ENCODE measurements around the gene NEU1. TPM values are rescaled to one million over a fixed set of nuclear protein-coding genes. Genes with fewer than 3 reads are reported as not detected.
"Not testable (repeated sequence)": the region's sequence is repeated elsewhere in the genome, so short reads cannot be mapped to it uniquely, and the experiment has no call there.

Gene NEU1
- polyA plus RNA-seq, 1 donor, result 66.3 TPM

- not testable (repeated sequence) for DNase-seq
Observed at GRCh38 chr6:31820399-31820798, 42.2 kb downstream of the NEU1 start.

DNA sequence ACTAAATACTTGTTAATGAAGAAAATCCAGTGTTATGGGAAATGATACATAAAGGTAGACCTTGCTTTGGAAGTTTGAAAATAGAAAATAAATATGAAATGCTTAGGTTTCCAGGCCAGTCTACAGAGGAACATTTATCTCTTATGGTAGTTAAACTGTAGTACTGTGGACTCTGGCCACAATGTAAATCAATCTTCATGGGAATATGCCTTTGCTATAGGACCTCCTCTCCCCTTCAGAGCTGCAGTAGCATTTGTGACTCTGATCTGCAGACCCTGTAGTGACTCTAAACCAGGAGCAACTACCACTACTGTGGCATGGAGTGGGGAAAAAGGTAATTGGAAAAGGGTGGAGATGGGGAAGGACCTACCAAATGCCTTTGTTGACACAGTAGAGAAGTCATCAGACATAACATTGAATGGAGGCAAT, 42.7 kb downstream of the NEU1 start:
- DNase-seq, result no peak

DNA sequence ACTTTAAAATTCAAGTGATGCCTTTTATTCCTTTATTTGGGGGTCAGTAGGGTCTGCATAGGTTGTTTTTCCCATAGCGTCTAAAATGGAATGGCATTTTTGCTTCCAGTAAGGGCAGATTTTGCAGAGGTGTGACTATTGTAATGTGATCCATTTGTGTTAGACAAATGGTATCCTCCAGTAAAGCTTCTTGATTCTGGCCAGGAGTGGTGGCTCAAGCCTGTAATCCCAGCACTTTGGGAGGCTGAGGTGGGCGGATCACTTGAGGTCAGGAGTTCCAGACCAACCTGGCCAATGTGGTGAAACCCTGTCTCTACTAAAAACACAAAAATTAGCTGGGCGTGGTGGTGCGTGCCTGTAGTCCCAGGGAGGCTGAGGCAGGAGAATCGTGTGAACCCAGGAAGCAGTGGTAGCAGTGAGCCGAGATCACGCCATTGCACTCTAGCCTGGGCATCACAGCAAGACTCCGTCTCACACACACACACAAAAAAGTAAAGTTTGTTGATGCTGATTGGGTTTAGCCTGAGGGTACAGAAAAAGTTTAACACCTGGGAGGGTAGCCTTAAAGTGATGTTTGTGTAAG, 44.6 kb downstream of the NEU1 start:
- not testable (repeated sequence) for DNase-seq

GRCh38 chr6:31817133-31817928, 45.3 kb downstream of the NEU1 start:
- DNase-seq, result not testable (repeated sequence)

DNA sequence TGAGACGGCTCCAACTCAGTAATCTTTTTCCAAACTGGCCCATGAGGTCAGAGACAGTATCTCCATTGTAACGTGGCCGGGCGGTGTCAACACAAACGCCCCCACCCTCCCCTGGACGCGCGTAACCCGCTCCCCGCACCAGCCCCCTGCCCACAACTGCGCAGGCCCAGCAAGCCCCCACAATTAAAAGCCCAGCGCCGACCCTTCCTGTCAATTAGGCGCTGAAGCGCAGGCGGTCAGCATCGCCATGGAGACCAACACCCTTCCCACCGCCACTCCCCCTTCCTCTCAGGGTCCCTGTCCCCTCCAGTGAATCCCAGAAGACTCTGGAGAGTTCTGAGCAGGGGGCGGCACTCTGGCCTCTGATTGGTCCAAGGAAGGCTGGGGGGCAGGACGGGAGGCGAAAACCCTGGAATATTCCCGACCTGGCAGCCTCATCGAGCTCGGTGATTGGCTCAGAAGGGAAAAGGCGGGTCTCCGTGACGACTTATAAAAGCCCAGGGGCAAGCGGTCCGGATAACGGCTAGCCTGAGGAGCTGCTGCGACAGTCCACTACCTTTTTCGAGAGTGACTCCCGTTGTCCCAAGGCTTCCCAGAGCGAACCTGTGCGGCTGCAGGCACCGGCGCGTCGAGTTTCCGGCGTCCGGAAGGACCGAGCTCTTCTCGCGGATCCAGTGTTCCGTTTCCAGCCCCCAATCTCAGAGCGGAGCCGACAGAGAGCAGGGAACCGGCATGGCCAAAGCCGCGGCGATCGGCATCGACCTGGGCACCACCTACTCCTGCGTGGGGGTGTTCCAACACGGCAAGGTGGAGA, 47.4 kb downstream of the NEU1 start, which contains the start of the genes HSPA1A and HSPA1L:
TSS of gene HSPA1A (plus strand) at position 519 of the 814 bp plus-strand sequence. CDS start at position 733, 214 bp downstream.
TSS of gene HSPA1L (minus strand) at position 259 of the 814 bp plus-strand sequence. CDS start 3,311 bp downstream, outside the sequence.
- DNase-seq, result peak; percentile 97

DNA sequence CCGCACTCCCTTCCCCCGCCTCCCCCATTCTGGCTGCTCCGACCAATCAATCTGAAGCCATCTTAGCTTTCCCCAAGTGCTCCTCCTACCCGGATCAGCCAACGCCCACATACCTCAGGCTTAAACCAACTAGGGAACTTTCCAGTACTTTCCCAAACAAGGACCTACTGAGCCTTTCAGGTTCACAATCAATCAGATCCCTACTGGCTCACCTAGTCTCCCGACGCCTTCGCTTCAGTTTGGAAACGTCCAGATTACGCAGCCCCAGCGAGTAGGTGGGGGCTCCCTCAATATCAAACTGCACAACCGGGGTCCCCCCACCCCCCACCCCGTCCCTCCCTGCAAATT, 48.0 kb downstream of the NEU1 start:
- peak; percentile 96 for DNase-seq

- DNase-seq, result no peak
Observed at GRCh38 chr6:31813465-31813849, 49.2 kb downstream of the NEU1 start.

DNA sequence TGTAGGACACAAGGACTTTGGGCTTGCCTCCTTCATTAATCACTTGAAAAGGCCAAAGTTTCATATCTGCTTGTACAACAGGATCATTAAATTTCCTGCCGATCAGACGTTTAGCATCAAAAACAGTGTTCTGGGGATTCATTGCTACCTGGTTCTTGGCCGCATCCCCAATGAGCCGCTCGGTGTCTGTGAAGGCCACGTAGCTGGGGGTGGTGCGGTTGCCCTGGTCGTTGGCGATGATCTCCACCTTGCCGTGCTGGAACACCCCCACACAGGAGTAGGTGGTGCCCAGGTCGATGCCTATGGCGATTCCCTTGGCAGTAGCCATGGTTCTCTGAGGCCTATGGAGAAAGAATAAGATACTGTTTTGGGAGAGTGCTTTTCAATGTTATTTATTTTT, 51.0 kb downstream of the NEU1 start:
- DNase-seq, result no peak

GRCh38 chr6:31808599-31808998, 54.0 kb downstream of the NEU1 start:
- not testable (repeated sequence) for DNase-seq

Other genes with a start within 250 kb of the NEU1 start
- gene AIF1, start 247.6 kb downstream of the NEU1 start, polyA plus RNA-seq (ENCODE audit: insufficient read length), result 60.5 TPM
- gene PRRC2A, start 242.1 kb downstream of the NEU1 start, polyA plus RNA-seq (ENCODE audit: insufficient read length), result 184 TPM
- gene BAG6, start 210.2 kb downstream of the NEU1 start, polyA plus RNA-seq (ENCODE audit: insufficient read length), result 242 TPM
- gene APOM, start 206.9 kb downstream of the NEU1 start, polyA plus RNA-seq (ENCODE audit: insufficient read length), result 95.0 TPM
- gene C6orf47, start 202.0 kb downstream of the NEU1 start, polyA plus RNA-seq (ENCODE audit: insufficient read length), result 18.2 TPM
- gene GPANK1, start 197.8 kb downstream of the NEU1 start, polyA plus RNA-seq (ENCODE audit: insufficient read length), result 27.5 TPM
- gene CSNK2B, start 196.7 kb downstream of the NEU1 start, polyA plus RNA-seq (ENCODE audit: insufficient read length), result 237 TPM
- 31.1 TPM for gene LY6G5B, start 192.8 kb downstream of the NEU1 start, polyA plus RNA-seq (ENCODE audit: insufficient read length)
- 2.7 TPM for gene LY6G5C, start 181.8 kb downstream of the NEU1 start, polyA plus RNA-seq (ENCODE audit: insufficient read length)
- gene ABHD16A, start 159.5 kb downstream of the NEU1 start, polyA plus RNA-seq (ENCODE audit: insufficient read length), result 60.7 TPM
- 0.32 TPM for gene LY6G6F, start 156.0 kb downstream of the NEU1 start, polyA plus RNA-seq (ENCODE audit: insufficient read length)
- gene LY6G6D, start 147.5 kb downstream of the NEU1 start, polyA plus RNA-seq (ENCODE audit: insufficient read length), result not detected
- gene LY6G6C, start 141.1 kb downstream of the NEU1 start, polyA plus RNA-seq (ENCODE audit: insufficient read length), result 1.1 TPM
- 1.7 TPM for gene MPIG6B, start 139.4 kb downstream of the NEU1 start, polyA plus RNA-seq (ENCODE audit: insufficient read length)
- gene DDAH2, start 133.5 kb downstream of the NEU1 start, polyA plus RNA-seq (ENCODE audit: insufficient read length), result 148 TPM
- 268 TPM for gene CLIC1, start 126.3 kb downstream of the NEU1 start, polyA plus RNA-seq (ENCODE audit: insufficient read length)
- 62.2 TPM for gene MSH5, start 122.8 kb downstream of the NEU1 start, polyA plus RNA-seq (ENCODE audit: insufficient read length)
- 16.0 TPM for gene SAPCD1, start 100.2 kb downstream of the NEU1 start, polyA plus RNA-seq (ENCODE audit: insufficient read length)
- 8.5 TPM for gene VWA7, start 85.5 kb downstream of the NEU1 start, polyA plus RNA-seq (ENCODE audit: insufficient read length)
- gene VARS1, start 67.1 kb downstream of the NEU1 start, polyA plus RNA-seq (ENCODE audit: insufficient read length), result 69.7 TPM
- gene LSM2, start 55.9 kb downstream of the NEU1 start, polyA plus RNA-seq (ENCODE audit: insufficient read length), result 71.7 TPM
- gene HSPA1L, start 47.5 kb downstream of the NEU1 start, polyA plus RNA-seq (ENCODE audit: insufficient read length), result 3.8 TPM
- gene HSPA1A, start 47.3 kb downstream of the NEU1 start, polyA plus RNA-seq (ENCODE audit: insufficient read length), result 72.3 TPM
- 112 TPM for gene HSPA1B, start 35.1 kb downstream of the NEU1 start, polyA plus RNA-seq (ENCODE audit: insufficient read length)
- gene SLC44A4, start 16.2 kb upstream of the NEU1 start, polyA plus RNA-seq (ENCODE audit: insufficient read length), result 52.6 TPM
- 84.3 TPM for gene EHMT2, start 34.9 kb upstream of the NEU1 start, polyA plus RNA-seq (ENCODE audit: insufficient read length)
- gene ZBTB12, start 39.3 kb upstream of the NEU1 start, polyA plus RNA-seq (ENCODE audit: insufficient read length), result 23.1 TPM
- 3.9 TPM for gene C2, start 64.9 kb upstream of the NEU1 start, polyA plus RNA-seq (ENCODE audit: insufficient read length)
- gene CFB, start 83.3 kb upstream of the NEU1 start, polyA plus RNA-seq (ENCODE audit: insufficient read length), result 10.7 TPM
- gene NELFE, start 96.2 kb upstream of the NEU1 start, polyA plus RNA-seq (ENCODE audit: insufficient read length), result 89.9 TPM
- gene SKIC2, start 96.4 kb upstream of the NEU1 start, polyA plus RNA-seq (ENCODE audit: insufficient read length), result 60.8 TPM
- 29.4 TPM for gene DXO, start 109.3 kb upstream of the NEU1 start, polyA plus RNA-seq (ENCODE audit: insufficient read length)
- 17.0 TPM for gene C4A, start 119.2 kb upstream of the NEU1 start, polyA plus RNA-seq (ENCODE audit: insufficient read length)
- 22.3 TPM for gene C4B, start 152.0 kb upstream of the NEU1 start, polyA plus RNA-seq (ENCODE audit: insufficient read length)
- gene CYP21A2, start 175.6 kb upstream of the NEU1 start, polyA plus RNA-seq (ENCODE audit: insufficient read length), result 0.55 TPM
- gene TNXB, start 246.5 kb upstream of the NEU1 start, polyA plus RNA-seq (ENCODE audit: insufficient read length), result 4.7 TPM